ENCODE data around the gene KCNQ5. TPM values are rescaled to one million over a fixed set of nuclear protein-coding genes. Genes with fewer than 3 reads are reported as not detected.

The KCNQ5 gene
- total RNA-seq, 1 donor from 2014 or later = 10.1 TPM

DNA sequence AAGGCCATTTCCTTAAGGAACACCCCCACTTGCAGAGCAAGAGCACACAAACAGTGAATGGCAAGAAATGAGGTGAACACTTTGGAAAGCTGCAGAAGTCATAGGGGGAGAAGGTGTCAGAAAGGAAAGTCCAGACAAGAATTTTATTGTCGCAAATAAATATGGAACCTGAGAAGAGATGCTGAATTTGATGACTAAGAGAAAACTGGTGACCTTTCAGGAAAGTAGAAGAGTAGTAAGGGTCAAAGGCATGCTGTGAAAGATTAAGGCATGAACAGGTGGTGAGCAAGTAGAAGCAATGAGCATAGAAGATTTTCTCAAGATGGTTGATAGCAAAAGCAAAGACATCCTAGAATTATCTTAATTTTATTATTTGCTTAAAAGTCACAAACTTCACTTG, 194.2 kb downstream of the KCNQ5 start:
- H3K36me3 Mint-ChIP-seq (ENCODE audit: low read depth) = no peaks in the 10 kb centered on the region
- TF ChIP-seq, protein P1, sequence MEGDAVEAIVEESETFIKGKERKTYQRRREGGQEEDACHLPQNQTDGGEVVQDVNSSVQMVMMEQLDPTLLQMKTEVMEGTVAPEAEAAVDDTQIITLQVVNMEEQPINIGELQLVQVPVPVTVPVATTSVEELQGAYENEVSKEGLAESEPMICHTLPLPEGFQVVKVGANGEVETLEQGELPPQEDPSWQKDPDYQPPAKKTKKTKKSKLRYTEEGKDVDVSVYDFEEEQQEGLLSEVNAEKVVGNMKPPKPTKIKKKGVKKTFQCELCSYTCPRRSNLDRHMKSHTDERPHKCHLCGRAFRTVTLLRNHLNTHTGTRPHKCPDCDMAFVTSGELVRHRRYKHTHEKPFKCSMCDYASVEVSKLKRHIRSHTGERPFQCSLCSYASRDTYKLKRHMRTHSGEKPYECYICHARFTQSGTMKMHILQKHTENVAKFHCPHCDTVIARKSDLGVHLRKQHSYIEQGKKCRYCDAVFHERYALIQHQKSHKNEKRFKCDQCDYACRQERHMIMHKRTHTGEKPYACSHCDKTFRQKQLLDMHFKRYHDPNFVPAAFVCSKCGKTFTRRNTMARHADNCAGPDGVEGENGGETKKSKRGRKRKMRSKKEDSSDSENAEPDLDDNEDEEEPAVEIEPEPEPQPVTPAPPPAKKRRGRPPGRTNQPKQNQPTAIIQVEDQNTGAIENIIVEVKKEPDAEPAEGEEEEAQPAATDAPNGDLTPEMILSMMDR (IDR thresholded peaks at IDR 0.05) = no peak
- no peaks in the 10 kb centered on the region for H3K9me3 Mint-ChIP-seq
- no peak overlapping the region for H3K4me3 Mint-ChIP-seq
- no peak overlapping the region for H3K27ac Mint-ChIP-seq
- ATAC-seq (ENCODE audit: low read depth) (no peak), DNase-seq (no peak)
- intact Hi-C loops (cut with micrococcal nuclease) = no loop called here
- H3K27me3 Mint-ChIP-seq = no peaks in the 10 kb centered on the region
- ChIA-PET POLR2A (no interaction called here), CTCF (no interaction called here)
- no peaks in the 10 kb centered on the region for H3K4me1 Mint-ChIP-seq

DNA sequence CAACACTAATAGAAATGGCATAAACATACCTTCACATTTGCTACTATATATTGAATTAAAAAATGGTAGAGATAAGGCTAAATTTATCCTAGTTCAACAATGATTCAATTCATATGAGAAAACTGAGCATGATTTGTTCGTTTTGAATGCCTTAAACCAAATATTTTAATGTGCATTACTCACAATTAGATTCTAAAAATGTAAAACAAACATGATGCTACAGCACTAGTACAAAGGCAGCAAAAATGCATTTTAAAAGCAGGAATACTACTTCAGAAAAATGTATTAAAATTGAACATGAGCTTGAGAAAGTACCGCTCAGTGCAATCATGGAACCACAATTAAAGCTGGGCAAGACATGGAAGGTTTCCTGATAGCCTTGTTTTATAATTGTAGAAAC, 195.3 kb downstream of the KCNQ5 start:
- Mint-ChIP-seq H3K4me3 (no peak overlapping the region), H3K27me3 (no peaks in the 10 kb centered on the region), H3K9me3 (no peaks in the 10 kb centered on the region), H3K27ac (no peak overlapping the region), H3K36me3 (ENCODE audit: low read depth) (no peaks in the 10 kb centered on the region), H3K4me1 (no peaks in the 10 kb centered on the region)
- ChIA-PET CTCF (no interaction called here), POLR2A (no interaction called here)
- DNase-seq (no peak), ATAC-seq (ENCODE audit: low read depth) (no peak)
- intact Hi-C loops (cut with micrococcal nuclease) = no loop called here
- TF ChIP-seq, protein P1 (IDR thresholded peaks at IDR 0.05) = no peak

DNA sequence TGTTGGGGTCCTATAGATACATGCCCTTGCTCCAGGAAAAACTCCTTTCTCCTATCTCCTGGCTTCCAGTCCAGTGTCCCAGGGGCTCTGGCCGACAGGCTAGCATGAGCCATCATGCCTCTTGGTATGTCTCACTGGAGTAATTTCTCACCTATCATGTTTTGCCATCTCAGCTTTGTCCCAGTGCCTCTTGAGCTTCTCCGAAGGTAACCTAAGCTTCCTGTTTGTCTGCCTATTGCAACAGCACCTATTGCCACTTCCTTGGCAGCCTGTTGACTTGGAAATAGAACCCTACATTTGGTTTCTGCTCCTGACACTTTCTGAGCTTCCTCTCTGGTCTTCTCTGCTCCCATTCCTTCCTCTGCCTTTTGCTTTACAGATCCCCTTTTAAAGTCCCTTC, 197.7 kb downstream of the KCNQ5 start:
- H3K4me3 Mint-ChIP-seq = no peak overlapping the region
- H3K9me3 Mint-ChIP-seq = no peaks in the 10 kb centered on the region
- no peak for ATAC-seq (ENCODE audit: low read depth)
- no peak for DNase-seq
- intact Hi-C loops (cut with micrococcal nuclease) = loop anchor here (5.0 kb wide), 1 partner anchor 197 kb away; the partner anchor contains the start of gene KCNQ5
- H3K36me3 Mint-ChIP-seq (ENCODE audit: low read depth) = no peaks in the 10 kb centered on the region
- H3K27ac Mint-ChIP-seq = no peak overlapping the region
- POLR2A ChIA-PET = no interaction called here
- CTCF ChIA-PET = no interaction called here
- H3K4me1 Mint-ChIP-seq = peaks cover 4% of the 10 kb centered on the region
- H3K27me3 Mint-ChIP-seq = no peaks in the 10 kb centered on the region
- TF ChIP-seq, protein P1 (IDR thresholded peaks at IDR 0.05) = no peak

DNA sequence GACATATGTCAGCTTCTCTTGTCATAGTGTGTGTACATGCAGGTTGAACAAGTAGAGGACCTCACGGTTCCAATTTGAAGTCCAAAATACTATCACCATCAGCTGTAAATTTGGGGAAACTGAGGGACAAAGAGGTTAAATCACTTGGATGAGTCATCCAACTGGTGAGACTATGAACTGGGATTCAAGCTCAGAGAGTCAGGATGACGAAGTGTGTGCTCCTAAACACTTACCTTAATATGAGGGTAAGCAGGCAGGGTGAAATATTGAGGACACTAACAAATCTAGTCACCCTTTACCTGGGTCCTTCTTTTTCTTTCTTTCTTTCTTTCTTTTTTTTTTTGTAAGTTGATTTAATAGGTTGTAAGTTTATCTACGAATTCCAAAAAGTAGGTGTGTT, 198.3 kb downstream of the KCNQ5 start:
- Mint-ChIP-seq H3K4me3 (no peak overlapping the region), H3K4me1 (peaks cover 9% of the 10 kb centered on the region), H3K27me3 (no peaks in the 10 kb centered on the region), H3K27ac (no peak overlapping the region), H3K36me3 (ENCODE audit: low read depth) (no peaks in the 10 kb centered on the region), H3K9me3 (no peaks in the 10 kb centered on the region)
- ChIA-PET CTCF (no interaction called here), POLR2A (no interaction called here)
- no peak for DNase-seq
- intact Hi-C loops (cut with micrococcal nuclease) = loop anchor here (5.0 kb wide), 1 partner anchor 198 kb away; the partner anchor contains the start of gene KCNQ5
- no peak for ATAC-seq (ENCODE audit: low read depth)
- TF ChIP-seq, protein P1 (IDR thresholded peaks at IDR 0.05) = no peak

DNA sequence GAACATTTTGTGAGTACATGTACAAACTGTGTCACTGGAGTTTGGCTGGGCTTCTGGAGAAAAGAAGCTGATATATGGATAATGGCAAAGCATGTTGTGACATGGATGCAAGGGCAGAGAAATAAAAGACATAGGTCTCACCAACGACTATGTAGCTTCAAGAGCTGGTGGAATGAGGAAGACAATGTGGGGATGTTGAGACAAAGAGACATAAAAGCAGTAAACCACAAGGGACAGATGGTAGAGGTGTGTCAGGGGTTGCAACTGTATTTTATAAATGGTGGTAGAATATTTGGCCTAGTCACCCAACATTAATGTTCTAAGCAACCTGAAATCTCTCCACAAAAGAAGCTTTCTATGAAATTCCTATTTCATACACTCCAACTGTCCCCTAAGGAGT, 199.0 kb downstream of the KCNQ5 start:
- Mint-ChIP-seq H3K9me3 (no peaks in the 10 kb centered on the region), H3K27me3 (no peaks in the 10 kb centered on the region), H3K36me3 (ENCODE audit: low read depth) (no peaks in the 10 kb centered on the region), H3K27ac (no peak overlapping the region), H3K4me1 (peaks cover 13% of the 10 kb centered on the region), H3K4me3 (no peak overlapping the region)
- TF ChIP-seq, protein P1 (IDR thresholded peaks at IDR 0.05) = no peak
- intact Hi-C loops (cut with micrococcal nuclease) = loop anchor here (5.0 kb wide), 1 partner anchor 199 kb away; the partner anchor contains the start of gene KCNQ5
- ChIA-PET CTCF (no interaction called here), POLR2A (no interaction called here)
- no peak for ATAC-seq (ENCODE audit: low read depth)
- DNase-seq = no peak

Data from activated B cell treated with CpG ODN at 0.5 μM for 24 hours (primary cell).